ENCODE data around the gene FAM98C. TPM values are rescaled to one million over a fixed set of nuclear protein-coding genes. Genes with fewer than 3 reads are reported as not detected.
"Not testable (repeated sequence)": the region's sequence is repeated elsewhere in the genome, so short reads cannot be mapped to it uniquely, and the experiment has no call there.

Gene FAM98C
- polyA plus RNA-seq, 1 of the 3 experiments (the other 2 are of a cell fraction), result 26.7 TPM

GRCh38 chr19:38425810-38426466, 23.0 kb downstream of the FAM98C start, which contains the start of gene RASGRP4:
Gene RASGRP4 (minus strand): TSS chr19:38426219. CDS start chr19:38426091, 128 bp downstream.
- no peaks in the 10 kb centered on the region for H3K4me1 ChIP-seq (ENCODE audit: control insufficient read depth in 1 of 2, insufficient read depth in 2 of 2, low read depth in 1 of 2, low read length in 1 of 2)
- H3K9me3 ChIP-seq, result no peaks in the 10 kb centered on the region
- peaks cover 4% of the 10 kb centered on the region; the same call in 1 of the 2 replicates for H3K27me3 ChIP-seq (ENCODE audit: insufficient read depth)
- no peaks in the 10 kb centered on the region for H3K9me2 ChIP-seq
- 71% methylated on average over 11 of the region's 20 CpGs for WGBS (ENCODE audit: low lambda C conversion rate)
- no peak within 1 kb of the TSS for H3K27ac ChIP-seq (ENCODE audit: low read depth in 2 of 2, low read length in 1 of 2)
- no peak for DNase-seq
- H3K4me2 ChIP-seq, result no peak within 1 kb of the TSS
- H3F3A ChIP-seq (replicated peaks; ENCODE audit: insufficient read depth), result no peaks in the 10 kb centered on the region
- H3K4me3 ChIP-seq (ENCODE audit: low read depth in 2 of 2, low read length in 1 of 2), result no peak within 1 kb of the TSS
- no peak within 1 kb of the TSS for H2AFZ ChIP-seq (ENCODE audit: low read depth)
- ChIA-PET POLR2A (interaction anchor here (0.6 kb wide), 1 partner anchor 10 kb away, joined by 3 read pairs; no protein-coding TSS in a partner anchor), CTCF (interaction anchor here (3.5 kb wide), 1 partner anchor 23 kb away, joined by 9 read pairs; the partner anchor contains the start of gene FAM98C)
- TF ChIP-seq MEF2A (IDR thresholded peaks at IDR 0.05; ENCODE audit: borderline replicate concordance, low read depth), result no peak
- no peak for TF ChIP-seq TCF12 (IDR thresholded peaks at IDR 0.05)
- no peak for TF ChIP-seq RXRA (IDR thresholded peaks at IDR 0.05; ENCODE audit: borderline replicate concordance, low read depth)
- no peak for TF ChIP-seq EZH2phosphoT487 (IDR thresholded peaks at IDR 0.05; ENCODE audit: borderline replicate concordance, low read depth)
- no peak for TF ChIP-seq CHD2 (IDR thresholded peaks at IDR 0.05; ENCODE audit: low read length, partially characterized antibody)
- no peak for TF ChIP-seq FOXM1 (IDR thresholded peaks at IDR 0.05; ENCODE audit: low read depth)
- TF ChIP-seq JUND (IDR thresholded peaks at IDR 0.05), result no peak
- no peak for TF ChIP-seq ZBTB33 (IDR thresholded peaks at IDR 0.05; ENCODE audit: borderline replicate concordance, low read depth)
- TF ChIP-seq MAX (IDR thresholded peaks at IDR 0.05; ENCODE audit: low read depth), result no peak
- TF ChIP-seq EP300 (IDR thresholded peaks at IDR 0.05; ENCODE audit: borderline replicate concordance in 1 of 2, low read depth in 1 of 2, low read length in 1 of 2), result no peak
- no peak for TF ChIP-seq NFIC (IDR thresholded peaks at IDR 0.05; ENCODE audit: borderline replicate concordance)
- no peak for TF ChIP-seq USF2 (IDR thresholded peaks at IDR 0.05; ENCODE audit: borderline replicate concordance, low read depth, low read length)
- TF ChIP-seq SIN3A (IDR thresholded peaks at IDR 0.05; ENCODE audit: borderline replicate concordance, low read depth, low read length), result no peak
- H3K79me2 ChIP-seq (ENCODE audit: insufficient read depth), result no peaks in the 10 kb centered on the region
- H3K9ac ChIP-seq, result no peak within 1 kb of the TSS
- no peaks in the 10 kb centered on the region for H4K20me1 ChIP-seq (ENCODE audit: insufficient read depth)
- H3K36me3 ChIP-seq (replicated peaks in 1 of 2; ENCODE audit: control insufficient read depth in 1 of 2, insufficient read depth in 2 of 2, low read length in 1 of 2), result no peaks in the 10 kb centered on the region

GRCh38 chr19:38427035-38427677, 24.3 kb downstream of the FAM98C start:
- H3K4me1 ChIP-seq (ENCODE audit: control insufficient read depth in 1 of 2, insufficient read depth in 2 of 2, low read depth in 1 of 2, low read length in 1 of 2); H3K9ac ChIP-seq; H3K27ac ChIP-seq (ENCODE audit: low read depth in 2 of 2, low read length in 1 of 2); DNase-seq; H3F3A ChIP-seq (replicated peaks; ENCODE audit: insufficient read depth); H3K9me2 ChIP-seq; H3K36me3 ChIP-seq (replicated peaks in 1 of 2; ENCODE audit: control insufficient read depth in 1 of 2, insufficient read depth in 2 of 2, low read length in 1 of 2); H3K4me2 ChIP-seq; POLR2A ChIA-PET; H3K27me3 ChIP-seq (ENCODE audit: insufficient read depth); H3K79me2 ChIP-seq (ENCODE audit: insufficient read depth); H4K20me1 ChIP-seq (ENCODE audit: insufficient read depth); H2AFZ ChIP-seq (ENCODE audit: low read depth); H3K9me3 ChIP-seq; H3K4me3 ChIP-seq (ENCODE audit: low read depth in 2 of 2, low read length in 1 of 2): not testable (repeated sequence)
- CTCF ChIA-PET, result interaction anchor here (1.0 kb wide), 1 partner anchor 25 kb away, joined by 4 read pairs; the partner anchor contains the start of gene FAM98C
- 71% methylated on average over 16 of the region's 17 CpGs for WGBS (ENCODE audit: low lambda C conversion rate)
